EH (cell line): ENCODE results near the gene EPHA1.

Source experiments
- DNase-seq: peaks from one replicate; pipeline ENCODE4 v3.0.0-alpha.2; 2015; ENCODE audit warnings: low read depth

The EPHA1 gene

GRCh38 chr7:143374561-143374960, 34.1 kb downstream of the EPHA1 start:
- DNase-seq = no peak

GRCh38 chr7:143373255-143373794, 35.3 kb downstream of the EPHA1 start:
- no peak for DNase-seq

- DNase-seq = peak; percentile 49
Observed at GRCh38 chr7:143372070-143372469, 36.6 kb downstream of the EPHA1 start.

DNA sequence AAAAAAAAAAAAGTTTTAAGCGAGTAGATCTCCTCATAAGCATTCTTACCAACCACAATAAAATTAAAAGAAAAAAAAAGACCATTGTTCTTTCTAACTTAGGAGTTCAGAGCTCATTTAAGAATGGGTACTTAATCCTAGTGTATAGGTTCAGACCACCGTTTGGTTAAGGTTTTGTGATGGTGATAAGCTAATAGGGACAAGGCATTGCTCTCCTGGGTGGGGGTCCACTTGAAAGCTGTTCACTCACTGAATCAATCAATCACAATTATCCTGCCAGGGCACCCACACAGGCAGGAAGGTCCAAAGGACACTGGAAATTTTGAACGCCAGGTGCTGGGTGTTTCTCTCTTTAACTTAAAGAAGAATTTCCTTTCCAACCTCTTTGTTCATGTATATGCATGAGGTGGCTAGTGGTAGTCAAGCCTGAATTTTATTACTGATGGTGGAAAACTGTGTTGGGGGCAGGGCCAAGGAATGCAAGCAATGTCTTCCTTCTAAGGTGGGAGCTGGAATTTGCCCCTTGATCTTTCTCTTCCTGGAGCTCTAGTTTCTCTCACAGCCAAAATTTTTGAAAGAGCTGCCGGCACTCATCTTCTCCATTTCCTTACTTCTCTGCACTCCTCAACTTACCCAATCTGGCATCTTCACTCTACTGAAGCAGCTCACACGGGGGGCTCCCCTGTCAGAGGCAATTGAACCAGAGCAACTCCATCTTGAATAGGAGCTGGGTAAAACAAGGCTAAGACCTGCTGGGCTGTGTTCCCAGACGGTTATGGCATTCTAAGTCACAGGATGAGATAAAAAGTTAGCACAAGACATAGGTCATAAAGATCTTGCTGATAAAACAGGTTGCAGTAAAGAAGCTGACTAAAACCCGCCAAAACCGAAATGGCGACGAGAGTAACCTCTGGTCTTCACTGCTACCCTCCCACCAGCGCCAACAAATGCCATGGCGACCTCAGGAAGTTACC, 38.7 kb downstream of the EPHA1 start:
- peak; percentile 7 for DNase-seq

GRCh38 chr7:143368387-143368786, 40.3 kb downstream of the EPHA1 start:
- DNase-seq = no peak

GRCh38 chr7:143367972-143368371, 40.7 kb downstream of the EPHA1 start:
- peak; percentile 64 for DNase-seq

DNA sequence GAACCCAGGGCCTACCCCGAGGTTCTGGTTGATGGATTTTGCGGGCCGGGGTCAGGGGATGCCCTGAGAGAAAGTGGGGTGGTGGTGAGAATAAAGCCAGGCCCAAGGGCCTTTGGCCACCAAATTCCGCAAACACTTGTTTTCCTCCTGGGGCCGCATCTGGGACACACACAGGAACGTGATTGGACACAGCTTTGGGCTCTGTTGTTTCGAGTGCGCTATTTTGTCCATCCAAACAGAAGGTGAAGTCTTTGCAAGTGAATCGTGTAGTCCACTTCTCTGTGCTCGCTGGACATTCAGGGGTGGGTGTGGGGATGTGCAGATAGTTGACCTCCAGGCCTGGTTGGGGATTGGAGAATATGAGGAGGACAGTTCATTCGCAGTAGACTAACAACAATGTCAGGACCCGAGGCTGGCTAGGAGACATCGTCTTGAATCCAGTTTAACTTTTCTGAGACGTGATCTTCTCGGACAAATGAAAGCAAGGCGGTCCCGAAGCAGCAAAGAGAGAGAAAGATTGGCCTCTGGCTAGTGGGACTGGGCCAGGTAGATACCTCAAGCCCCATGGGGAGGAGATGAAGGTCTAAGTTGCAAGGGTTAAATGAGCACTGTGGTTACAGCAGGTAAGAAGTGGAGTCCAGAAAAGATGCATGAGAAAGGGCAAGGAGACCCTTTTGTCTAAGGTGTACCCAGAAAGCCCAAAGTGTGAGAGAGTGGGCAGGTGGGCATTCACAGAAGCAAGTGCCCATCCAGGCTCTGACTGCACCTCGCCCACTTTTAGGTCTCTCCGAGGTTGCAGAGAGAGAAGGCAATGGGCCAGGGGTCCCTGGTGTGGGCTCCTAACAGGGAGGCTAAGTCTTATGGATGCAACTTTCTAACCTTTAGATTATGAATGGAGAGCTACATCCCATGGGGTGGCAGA, 45.4 kb downstream of the EPHA1 start:
- DNase-seq = no peak

- peak; percentile 47 for DNase-seq
Observed at GRCh38 chr7:143362131-143363015, 46.3 kb downstream of the EPHA1 start, which contains the start of gene FAM131B. FAM131B (minus strand) TSS chr7:143362713; CDS start chr7:143362603, 110 bp downstream.

GRCh38 chr7:143361552-143362130, 47.0 kb downstream of the EPHA1 start:
- no peak for DNase-seq

DNA sequence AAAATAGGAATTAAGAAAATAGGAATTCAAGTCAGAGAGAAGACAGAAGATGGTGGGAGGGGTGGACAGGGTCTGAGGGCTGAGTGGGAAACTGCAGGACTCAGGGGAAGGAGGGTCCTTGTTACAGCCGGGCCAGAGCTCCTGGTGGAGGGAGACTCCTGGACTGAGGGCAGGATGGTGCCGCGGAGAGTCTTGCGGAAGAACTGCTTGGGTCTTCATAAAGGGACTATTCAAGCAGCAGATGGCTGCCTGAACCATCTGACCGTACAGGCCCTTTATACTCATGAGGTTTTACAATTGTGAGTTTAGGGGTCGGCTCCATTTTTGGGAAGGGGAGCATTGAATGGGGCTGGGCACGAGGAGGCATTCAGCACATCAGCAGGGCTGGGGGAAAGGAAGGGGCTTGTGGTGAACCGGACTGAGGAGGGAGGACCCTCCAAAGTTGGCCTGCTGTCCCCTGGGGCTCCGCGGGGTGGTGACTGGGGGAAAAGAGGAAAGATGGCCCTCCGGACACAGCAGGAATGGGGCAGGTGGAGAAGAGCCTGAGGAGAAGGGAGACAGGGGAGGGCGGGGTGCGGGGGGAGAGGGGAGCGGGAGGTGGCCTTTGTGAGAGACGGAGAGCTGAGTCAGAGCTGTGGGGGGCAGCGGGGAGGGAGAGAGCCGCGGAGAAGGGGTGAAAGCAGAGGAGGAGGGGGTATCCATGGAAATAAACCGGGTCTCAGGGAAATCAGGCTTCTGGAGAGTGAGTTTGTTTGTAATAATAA, 47.7 kb downstream of the EPHA1 start:
- DNase-seq = no peak

- DNase-seq = no peak
Observed at GRCh38 chr7:143359771-143360353, 48.8 kb downstream of the EPHA1 start.

DNA sequence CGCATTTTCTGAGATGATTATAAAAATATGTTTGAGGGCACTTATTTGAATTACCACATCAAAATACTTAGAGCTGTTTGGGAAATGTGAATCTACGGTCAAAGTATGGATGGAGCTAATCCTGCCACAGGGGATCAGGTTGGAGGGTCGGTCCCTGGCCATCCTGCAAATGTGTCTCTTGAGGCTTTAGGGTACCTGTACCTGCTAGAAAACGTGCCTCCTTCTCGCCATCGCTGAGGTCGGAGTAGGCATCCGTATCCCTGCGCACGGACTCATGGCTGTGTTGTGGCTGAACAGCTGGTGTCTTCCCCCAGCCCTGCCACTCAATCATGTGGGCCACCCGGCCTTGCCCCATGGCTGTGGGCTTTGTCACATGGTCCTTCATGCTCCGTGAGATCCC, 50.0 kb downstream of the EPHA1 start:
- DNase-seq = no peak

DNA sequence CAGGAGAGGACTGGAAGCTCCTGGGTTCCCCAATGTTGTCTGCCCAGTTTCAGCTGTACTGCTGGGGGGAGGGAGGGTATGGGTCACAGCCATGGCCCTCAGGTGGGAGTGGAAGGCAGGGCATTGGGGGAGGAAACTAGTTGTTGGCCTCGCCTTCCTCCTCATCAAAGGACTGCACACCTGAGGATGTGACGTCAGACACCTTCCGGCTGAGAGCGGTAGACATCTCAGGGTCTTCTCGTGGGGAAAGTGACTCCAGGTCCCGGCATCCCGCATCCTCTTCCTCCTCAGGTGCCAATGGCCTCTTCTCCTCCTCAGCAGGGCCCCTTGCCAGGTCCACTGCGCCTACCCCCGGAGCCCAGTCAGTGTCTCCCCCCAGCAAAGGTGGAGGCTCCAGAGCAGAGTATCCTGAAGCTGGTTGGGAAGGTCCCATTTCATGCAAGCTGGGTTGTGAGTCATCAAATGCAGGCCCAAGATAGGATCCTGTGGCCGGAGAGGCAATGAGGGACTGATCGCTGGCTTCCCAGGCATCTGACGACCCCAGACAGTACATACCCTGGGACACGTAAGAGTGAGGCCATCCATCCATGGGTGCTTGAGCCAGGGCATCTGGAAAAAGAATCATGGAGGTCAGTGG, 52.1 kb downstream of the EPHA1 start:
- no peak for DNase-seq

DNA sequence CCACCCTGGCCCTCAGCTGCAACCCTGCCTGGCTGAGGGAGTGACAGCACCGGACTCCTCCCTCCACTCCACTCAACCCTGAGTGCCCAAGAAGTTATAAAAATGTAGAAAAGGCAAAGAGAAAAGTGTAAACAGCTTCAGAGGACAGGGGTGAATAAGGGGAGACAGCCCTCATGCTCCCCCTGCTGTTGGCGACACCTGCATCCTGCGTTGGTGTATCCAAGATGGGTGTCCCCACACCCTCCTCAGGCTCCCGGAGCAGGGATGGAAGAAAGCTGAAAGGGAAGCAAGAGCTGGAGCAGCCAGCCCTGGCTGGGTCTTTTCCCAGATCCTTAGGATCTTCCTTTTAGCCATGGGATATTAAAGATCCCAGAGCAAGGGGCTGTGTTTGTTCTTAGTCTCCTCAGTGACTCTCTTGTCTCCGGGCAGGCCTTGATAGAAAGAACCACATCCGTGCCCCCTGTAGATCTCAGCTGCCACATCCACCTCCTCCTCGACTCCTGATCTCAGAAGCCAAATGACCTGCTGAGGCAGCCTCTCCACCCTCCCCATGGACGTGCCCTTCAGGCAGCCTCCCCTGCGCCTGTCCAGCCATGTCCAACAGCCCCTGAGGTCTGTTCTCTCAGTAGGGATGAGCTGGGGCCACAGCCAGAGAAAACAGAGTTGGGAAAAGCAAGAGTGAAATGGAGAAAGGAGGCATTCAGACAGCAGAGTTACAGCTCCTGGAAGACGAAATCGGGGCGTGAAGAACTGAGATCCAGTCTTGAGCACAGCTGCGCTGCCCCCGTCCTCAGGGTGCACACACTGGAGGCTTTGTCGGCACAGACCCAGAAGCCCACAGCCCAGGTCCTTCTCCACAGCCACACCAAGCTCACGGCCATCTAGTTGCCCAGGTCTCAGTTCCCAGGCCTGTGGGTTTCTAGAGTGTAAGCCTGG, 52.9 kb downstream of the EPHA1 start:
- no peak for DNase-seq

DNA sequence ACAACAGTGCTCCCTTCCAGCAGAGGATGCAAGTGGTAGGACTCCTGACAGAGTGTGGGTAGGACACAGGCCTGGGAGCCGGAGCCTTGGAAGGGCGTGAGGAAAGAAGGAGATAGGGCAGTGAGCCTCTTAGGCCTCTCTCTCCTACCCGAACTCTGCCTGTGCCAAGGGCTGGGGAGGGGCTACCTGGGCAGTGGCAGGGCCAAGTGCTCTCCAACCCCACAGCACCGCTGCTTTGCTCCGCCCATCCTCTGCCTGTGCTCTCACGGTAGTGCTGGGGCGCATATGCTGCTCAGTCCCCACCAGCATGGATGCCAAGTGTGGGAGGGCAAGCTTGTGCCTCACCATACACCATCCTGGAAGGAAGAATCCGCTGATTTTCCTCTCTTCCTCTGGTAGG, 53.7 kb downstream of the EPHA1 start:
- no peak for DNase-seq

- DNase-seq = no peak
Observed at GRCh38 chr7:143354376-143354775, 54.3 kb downstream of the EPHA1 start.

- DNase-seq = no peak
Observed at GRCh38 chr7:143352531-143353002, 56.1 kb downstream of the EPHA1 start.

- DNase-seq = no peak
Observed at GRCh38 chr7:143351574-143351973, 57.1 kb downstream of the EPHA1 start.
